ENCODE results near the gene HLA-C. TPM values are rescaled to one million over a fixed set of nuclear protein-coding genes. Genes with fewer than 3 reads are reported as not detected.

Gene HLA-C
- total RNA-seq, 2 experiments from 2014 or later = 333 to 404 TPM

DNA sequence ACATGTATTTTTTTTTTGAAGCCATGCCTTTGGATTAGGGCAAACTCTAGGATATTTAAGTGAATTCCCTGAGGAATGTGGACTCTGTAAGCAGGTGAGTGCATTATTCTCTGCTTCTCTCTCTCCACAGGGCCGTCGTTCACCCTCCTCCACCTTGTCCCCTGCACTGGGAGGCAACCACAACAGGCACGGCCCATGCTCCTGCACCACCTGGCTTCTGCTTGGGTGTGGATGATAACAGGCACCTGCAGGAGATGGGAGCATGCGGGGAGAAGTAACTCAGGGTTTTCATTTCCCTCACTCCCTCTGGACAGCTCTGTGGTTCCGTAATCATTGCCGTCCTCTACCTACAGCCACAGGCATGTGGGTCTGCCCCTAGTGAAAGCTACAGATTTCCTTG, 43.4 kb downstream of the HLA-C start:
- intact Hi-C loops (cut with micrococcal nuclease; ENCODE audit: unreplicated experiment) = loop anchor here (10.0 kb wide), 1 partner anchor 456 kb away; the partner anchor contains the start of gene LY6G5C
- H3K9me3 ChIP-seq (ENCODE audit: low read length) = no peaks in the 10 kb centered on the region
- no peaks in the 10 kb centered on the region for H3K79me2 ChIP-seq (ENCODE audit: insufficient read depth, low read depth, low read length)
- DNase-seq (ENCODE audit: low spot score) = no peak
- no peaks in the 10 kb centered on the region for H3K36me3 ChIP-seq (ENCODE audit: insufficient read depth, low read length)
- no peak overlapping the region for H2AFZ ChIP-seq (ENCODE audit: low read length)
- H3K27ac ChIP-seq (ENCODE audit: low read depth, low read length, poor library complexity, severe bottlenecking) = no peak overlapping the region
- H3K4me1 ChIP-seq (ENCODE audit: insufficient read depth, low read length, poor library complexity, severe bottlenecking) = peaks cover 40% of the 10 kb centered on the region
- TF ChIP-seq EZH2phosphoT487 (IDR thresholded peaks at IDR 0.05; ENCODE audit: borderline replicate concordance, low read depth, low read length) = no peak
- TF ChIP-seq, protein P1, sequence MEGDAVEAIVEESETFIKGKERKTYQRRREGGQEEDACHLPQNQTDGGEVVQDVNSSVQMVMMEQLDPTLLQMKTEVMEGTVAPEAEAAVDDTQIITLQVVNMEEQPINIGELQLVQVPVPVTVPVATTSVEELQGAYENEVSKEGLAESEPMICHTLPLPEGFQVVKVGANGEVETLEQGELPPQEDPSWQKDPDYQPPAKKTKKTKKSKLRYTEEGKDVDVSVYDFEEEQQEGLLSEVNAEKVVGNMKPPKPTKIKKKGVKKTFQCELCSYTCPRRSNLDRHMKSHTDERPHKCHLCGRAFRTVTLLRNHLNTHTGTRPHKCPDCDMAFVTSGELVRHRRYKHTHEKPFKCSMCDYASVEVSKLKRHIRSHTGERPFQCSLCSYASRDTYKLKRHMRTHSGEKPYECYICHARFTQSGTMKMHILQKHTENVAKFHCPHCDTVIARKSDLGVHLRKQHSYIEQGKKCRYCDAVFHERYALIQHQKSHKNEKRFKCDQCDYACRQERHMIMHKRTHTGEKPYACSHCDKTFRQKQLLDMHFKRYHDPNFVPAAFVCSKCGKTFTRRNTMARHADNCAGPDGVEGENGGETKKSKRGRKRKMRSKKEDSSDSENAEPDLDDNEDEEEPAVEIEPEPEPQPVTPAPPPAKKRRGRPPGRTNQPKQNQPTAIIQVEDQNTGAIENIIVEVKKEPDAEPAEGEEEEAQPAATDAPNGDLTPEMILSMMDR (conservative IDR thresholded peaks at IDR 0.05; ENCODE audit: low read length) = no peak
- ChIA-PET CTCF (ENCODE audit: unreplicated experiment) (no interaction called here), POLR2A (interaction anchor here (0.6 to 2.1 kb wide), 3 partner anchors 17 to 262 kb away, joined by 3 to 7 read pairs (median 4); no protein-coding TSS in a partner anchor)
- no peaks in the 10 kb centered on the region for H4K20me1 ChIP-seq (ENCODE audit: insufficient read depth, low read length)
- no peaks in the 10 kb centered on the region for H3K9me2 ChIP-seq (ENCODE audit: insufficient read depth, low read length)
- no TSS peak for BruUV-seq (replicated peaks)
- no peak overlapping the region for H3K4me3 ChIP-seq (ENCODE audit: low read depth, low read length, poor library complexity, severe bottlenecking)
- no peak overlapping the region for H3K4me2 ChIP-seq (ENCODE audit: low read length)

DNA sequence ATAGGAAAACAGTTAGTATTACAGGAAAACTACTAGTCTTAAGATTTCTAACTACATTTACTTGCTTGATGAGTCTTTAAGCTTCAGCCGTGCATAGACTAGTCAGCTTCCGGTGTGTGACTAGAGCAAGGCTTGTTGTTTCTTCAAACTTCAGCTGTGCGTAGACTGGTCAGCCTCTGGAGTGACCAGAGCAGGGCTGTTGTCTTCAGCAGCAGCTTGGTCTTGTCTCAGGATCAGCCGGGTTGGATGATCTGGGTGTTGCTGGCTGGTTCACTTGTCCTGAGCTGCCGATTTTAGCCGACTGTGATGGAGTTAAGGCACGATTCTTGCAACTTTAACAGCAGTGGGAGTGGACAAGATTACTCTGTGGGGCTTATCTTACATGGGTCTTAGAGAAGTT, 44.7 kb downstream of the HLA-C start:
- Histone ChIP-seq H3K27ac (ENCODE audit: low read depth, low read length, poor library complexity, severe bottlenecking) (no peak overlapping the region), H3K4me2 (ENCODE audit: low read length) (no peak overlapping the region), H2AFZ (ENCODE audit: low read length) (peak overlapping the region; percentile 45; the same call in 1 of the 2 replicates), H3K79me2 (ENCODE audit: insufficient read depth, low read depth, low read length) (no peaks in the 10 kb centered on the region), H3K4me1 (ENCODE audit: insufficient read depth, low read length, poor library complexity, severe bottlenecking) (peaks cover 54% of the 10 kb centered on the region), H3K9me3 (ENCODE audit: low read length) (no peaks in the 10 kb centered on the region), H3K4me3 (ENCODE audit: low read depth, low read length, poor library complexity, severe bottlenecking) (no peak overlapping the region), H3K9me2 (ENCODE audit: insufficient read depth, low read length) (no peaks in the 10 kb centered on the region), H4K20me1 (ENCODE audit: insufficient read depth, low read length) (no peaks in the 10 kb centered on the region), H3K36me3 (ENCODE audit: insufficient read depth, low read length) (no peaks in the 10 kb centered on the region)
- intact Hi-C loops (cut with micrococcal nuclease; ENCODE audit: unreplicated experiment) = loop anchor here (10.0 kb wide), 1 partner anchor 458 kb away; the partner anchor contains the start of gene LY6G5C
- no peak for DNase-seq (ENCODE audit: low spot score)
- POLR2A ChIA-PET = interaction anchor here (0.7 to 2.1 kb wide), 5 partner anchors 15 to 546 kb away, joined by 3 to 7 read pairs (median 3); no protein-coding TSS in a partner anchor
- no TSS peak for BruUV-seq (replicated peaks)
- CTCF ChIA-PET (ENCODE audit: unreplicated experiment) = no interaction called here
- no peak for TF ChIP-seq EZH2phosphoT487 (IDR thresholded peaks at IDR 0.05; ENCODE audit: borderline replicate concordance, low read depth, low read length)
- TF ChIP-seq, protein P1 (conservative IDR thresholded peaks at IDR 0.05; ENCODE audit: low read length) = no peak

DNA sequence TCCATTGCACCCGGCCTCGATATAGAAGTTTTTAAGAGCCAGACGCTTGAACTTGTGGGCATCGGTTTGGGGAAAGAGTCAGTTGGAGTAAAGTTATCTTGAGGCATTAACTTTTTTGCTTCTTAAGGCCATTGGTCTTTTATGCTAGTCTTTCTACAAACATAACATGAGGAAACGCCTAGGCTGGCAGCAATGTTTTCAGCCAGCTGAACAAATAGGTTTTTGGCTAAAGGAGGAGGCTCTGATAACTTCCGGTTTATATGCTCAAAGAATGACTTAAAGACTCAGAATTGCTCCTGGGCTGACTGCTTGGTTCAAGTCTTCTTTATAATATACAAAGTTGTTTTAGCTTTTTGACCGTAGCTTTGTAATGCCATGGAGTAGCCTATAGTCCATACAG, 46.2 kb downstream of the HLA-C start:
- Histone ChIP-seq H3K36me3 (ENCODE audit: insufficient read depth, low read length) (no peaks in the 10 kb centered on the region), H3K9me2 (ENCODE audit: insufficient read depth, low read length) (no peaks in the 10 kb centered on the region), H3K4me2 (ENCODE audit: low read length) (no peak overlapping the region), H3K27ac (ENCODE audit: low read depth, low read length, poor library complexity, severe bottlenecking) (no peak overlapping the region), H3K79me2 (ENCODE audit: insufficient read depth, low read depth, low read length) (no peaks in the 10 kb centered on the region), H3K4me1 (ENCODE audit: insufficient read depth, low read length, poor library complexity, severe bottlenecking) (peaks cover 68% of the 10 kb centered on the region), H3K9me3 (ENCODE audit: low read length) (0 out of 2 replicates have a peak, but pooled peaks cover 3% of the 10 kb centered on the region), H4K20me1 (ENCODE audit: insufficient read depth, low read length) (no peaks in the 10 kb centered on the region), H3K4me3 (ENCODE audit: low read depth, low read length, poor library complexity, severe bottlenecking) (no peak overlapping the region), H2AFZ (ENCODE audit: low read length) (no peak overlapping the region)
- BruUV-seq (replicated peaks) = no TSS peak
- ChIA-PET POLR2A (no interaction called here), CTCF (ENCODE audit: unreplicated experiment) (no interaction called here)
- intact Hi-C loops (cut with micrococcal nuclease; ENCODE audit: unreplicated experiment) = loop anchor here (10.0 kb wide), 1 partner anchor 459 kb away; the partner anchor contains the start of gene LY6G5C
- DNase-seq (ENCODE audit: low spot score) = no peak
- TF ChIP-seq EZH2phosphoT487 (IDR thresholded peaks at IDR 0.05; ENCODE audit: borderline replicate concordance, low read depth, low read length) = no peak
- TF ChIP-seq, protein P1 (conservative IDR thresholded peaks at IDR 0.05; ENCODE audit: low read length) = no peak

All from OCI-LY7 (cell line).